Heart right ventricle (tissue), 16 donors: ENCODE measurements around the gene SYNJ2. TPM values are rescaled to one million over a fixed set of nuclear protein-coding genes. Genes with fewer than 3 reads are reported as not detected.
A peak's percentile ranks its signal among the peaks of the same experiment; 100 is the strongest.

Experiments
- ATAC-seq, 8 donors: fragments of 200-7000 bp; cut with Tn5 transposase; one replicate each; pipeline ENCODE4 v1.9.1; 2020; ENCODE audit warnings: mild to moderate bottlenecking in 8 of 8, moderate library complexity in 8 of 8, moderate number of reproducible peaks in 1 of 8
- DNase-seq, 2 donors: peaks; one replicate each; pipeline ENCODE4 v3.0.0-alpha.2; 2020
- H3K27ac ChIP-seq, 10 donors: fragments of 200-600 bp; sonication (generic) in 2 of 10; one replicate each; pipeline versions ENCODE4 v1.5.0 to v1.8.0; 2020 to 2022; ENCODE audit warnings: mild to moderate bottlenecking in 3 of 10
- H3K27me3 ChIP-seq, 7 donors: fragments of 200-600 bp; one replicate each; pipeline ENCODE4 v1.8.0; 2021 to 2022; ENCODE audit warnings: mild to moderate bottlenecking in 2 of 7
- H3K36me3 ChIP-seq, 9 donors: fragments of 200-600 bp; sonication (generic) in 1 of 9; one replicate each; pipeline versions ENCODE4 v1.5.0 to v1.8.0; 2020 to 2022; ENCODE audit warnings: mild to moderate bottlenecking in 2 of 9
- H3K4me1 ChIP-seq, 9 donors: fragments of 200-600 bp; sonication (generic) in 1 of 9; one replicate each; pipeline versions ENCODE4 v1.5.0 to v1.8.0; 2020 to 2022; ENCODE audit warnings: mild to moderate bottlenecking in 4 of 9
- H3K4me3 ChIP-seq, 10 donors: fragments of 200-600 bp; sonication (generic) in 2 of 10; one replicate each; pipeline versions ENCODE4 v1.5.0 to v1.8.0; 2020 to 2022; ENCODE audit warnings: mild to moderate bottlenecking in 7 of 10, moderate library complexity in 2 of 10
- H3K9me3 ChIP-seq, 11 donors: fragments of 200-600 bp in 10 of 11; sonication (generic) in 2 of 11; one replicate each; pipeline versions ENCODE4 v1.5.0 to v1.8.0; 2013 to 2022; ENCODE audit warnings: mild to moderate bottlenecking in 2 of 11, control low read depth in 1 of 11, moderate library complexity in 1 of 11
- WGBS, 2 donors: extraction: QIAGEN DNeasy Blood & Tissue Kit; methylation state at CpG; one replicate each; pipeline ENCODE4 v1.1.7; 2013; ENCODE audit warnings: inconsistent platforms in 1 of 2; 5-methylcytosine and 5-hydroxymethylcytosine counted together
- intact Hi-C, 10 donors: fragments of 100-400 bp; cut with DNase I; formaldehyde crosslinking; loops; one replicate each; pipeline versions ENCODE4 v1.11.1 to v1.14.2; 2022
- polyA plus RNA-seq, 2 donors: library from polyadenylated mRNA; stranded (reverse); fragments of 200-250 nt; gene quantifications; one replicate each; pipeline ENCODE4 v1.2.3, GENCODE V29; 2013
- total RNA-seq, 10 donors: library from RNA; stranded (reverse); fragmentation: NEBNext Ultra II Directional in 3 of 10; extraction: Animal tissue kit (Norgen Biotek cat#: 25700) in 3 of 10; gene quantifications; one replicate each; pipeline versions ENCODE4 v1.2.1 to v1.2.4, GENCODE V29; 2021 to 2023
- TF ChIP-seq, protein P1 (sequence below), 9 donors: fragments of 200-600 bp; sonication (generic) in 2 of 9; IDR thresholded peaks; one replicate each; pipeline versions ENCODE4 v1.5.0 to v1.8.0; 2021 to 2022; ENCODE audit warnings: antibody characterized with exemption in 9 of 9, mild to moderate bottlenecking in 5 of 9, moderate library complexity in 1 of 9
- donor health status: Arrhythmogenic right ventricular cardiomyopathy.
- donor health status: ischemic (EF 13 %, LVEDD 7.1; RV severe dilation, severe dysfunction).
- donor health status: healthy with polysubstance abuse.
- donor health status: DM: no; HTN: yes; CAD: no.
- donor health status: DM: no; HTN: no; CAD: no.
- donor health status: ischemic (EF 25% LVEDD 6.9; RV normal size, moderate dysfunction).
- donor health status: ischemic (EF 25% LVEDD 5.7; RV mildly dilated, moderate dysfunction).
- donor health status: healthy.
- donor health status: DM: yes; HTN: yes; CAD: no.
- donor health status: Ischemic cardiomyopathy.
- donor health status: ischemic (EF 35%, LVEDD 5.7; RV mildly dilated, moderate dysfunction).
- donor health status: nonischemic (EF 11% LVEDD 7.7; RV severe dilation, severe dysfunction).
- donor health status: DM: yes; HTN: yes; CAD: no.
- donor health status: PGD.
- donor health status: ischemic (EF 29% LVEDD 5.4; RV normal size, mild dysfunction).
- donor health status: nonischemic (EF 23%, LVEDD 6.1; RV moderate dilation, normal function).

Gene SYNJ2
- total and polyA plus RNA-seq, 12 donors, result 14.0 to 27.8 (median 19.0) TPM

DNA sequence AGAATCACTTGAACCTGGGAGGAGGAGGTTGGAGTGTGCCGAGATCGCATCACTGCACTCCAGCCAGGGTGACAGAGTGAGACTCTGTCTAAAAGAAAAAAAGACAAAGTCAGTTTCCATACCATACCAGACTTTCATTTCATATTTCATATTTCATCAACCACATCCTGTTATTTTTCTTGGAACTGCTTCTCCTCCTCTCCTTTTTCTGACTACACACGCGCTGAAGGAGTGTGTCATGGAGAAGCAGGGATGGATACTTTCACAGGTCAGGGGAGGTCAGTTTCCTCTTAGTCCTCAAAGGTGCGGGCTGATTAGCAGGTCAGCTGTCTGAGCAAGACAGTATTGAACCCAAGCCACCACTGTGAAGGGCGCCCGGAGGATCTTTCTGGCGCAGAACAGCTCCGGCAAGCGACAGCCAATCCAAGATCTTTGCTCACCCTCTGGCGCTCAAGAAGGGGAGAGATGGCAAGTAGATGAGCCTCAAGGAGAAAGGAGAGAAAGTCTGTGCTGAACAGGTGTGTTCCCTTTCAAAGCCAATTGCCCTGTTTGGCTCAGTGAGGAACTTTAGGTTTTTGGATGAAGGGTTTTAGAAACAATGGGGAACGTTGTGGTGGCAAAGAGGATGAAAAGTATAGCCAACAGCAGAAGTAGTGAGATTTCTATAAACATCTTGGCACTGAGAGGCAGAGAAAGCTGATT is 18.9 kb upstream of the SYNJ2 start:
- TF ChIP-seq, protein P1, sequence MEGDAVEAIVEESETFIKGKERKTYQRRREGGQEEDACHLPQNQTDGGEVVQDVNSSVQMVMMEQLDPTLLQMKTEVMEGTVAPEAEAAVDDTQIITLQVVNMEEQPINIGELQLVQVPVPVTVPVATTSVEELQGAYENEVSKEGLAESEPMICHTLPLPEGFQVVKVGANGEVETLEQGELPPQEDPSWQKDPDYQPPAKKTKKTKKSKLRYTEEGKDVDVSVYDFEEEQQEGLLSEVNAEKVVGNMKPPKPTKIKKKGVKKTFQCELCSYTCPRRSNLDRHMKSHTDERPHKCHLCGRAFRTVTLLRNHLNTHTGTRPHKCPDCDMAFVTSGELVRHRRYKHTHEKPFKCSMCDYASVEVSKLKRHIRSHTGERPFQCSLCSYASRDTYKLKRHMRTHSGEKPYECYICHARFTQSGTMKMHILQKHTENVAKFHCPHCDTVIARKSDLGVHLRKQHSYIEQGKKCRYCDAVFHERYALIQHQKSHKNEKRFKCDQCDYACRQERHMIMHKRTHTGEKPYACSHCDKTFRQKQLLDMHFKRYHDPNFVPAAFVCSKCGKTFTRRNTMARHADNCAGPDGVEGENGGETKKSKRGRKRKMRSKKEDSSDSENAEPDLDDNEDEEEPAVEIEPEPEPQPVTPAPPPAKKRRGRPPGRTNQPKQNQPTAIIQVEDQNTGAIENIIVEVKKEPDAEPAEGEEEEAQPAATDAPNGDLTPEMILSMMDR (IDR thresholded peaks at IDR 0.05), result no peak
- 78 to 83% methylated on average over 12 of the region's 12 CpGs for WGBS, 2 donors
- H3K9me3 ChIP-seq, result peaks cover 0 to 28% (median 22%) of the 10 kb centered on the region in 11 donors
- DNase-seq (no peak), ATAC-seq (peak in 2 of 8 donors; percentile 39 to 47)
- peak overlapping the region in 3 of 10 donors; percentile 20 to 36 (median 22) for H3K27ac ChIP-seq
- peaks cover 0 to 22% (median 4%) of the 10 kb centered on the region in 9 donors for H3K4me1 ChIP-seq
- no peak overlapping the region for H3K4me3 ChIP-seq
- intact Hi-C loops, result no loop called here
- no peaks in the 10 kb centered on the region for H3K27me3 ChIP-seq
- H3K36me3 ChIP-seq, result no peaks in the 10 kb centered on the region

DNA sequence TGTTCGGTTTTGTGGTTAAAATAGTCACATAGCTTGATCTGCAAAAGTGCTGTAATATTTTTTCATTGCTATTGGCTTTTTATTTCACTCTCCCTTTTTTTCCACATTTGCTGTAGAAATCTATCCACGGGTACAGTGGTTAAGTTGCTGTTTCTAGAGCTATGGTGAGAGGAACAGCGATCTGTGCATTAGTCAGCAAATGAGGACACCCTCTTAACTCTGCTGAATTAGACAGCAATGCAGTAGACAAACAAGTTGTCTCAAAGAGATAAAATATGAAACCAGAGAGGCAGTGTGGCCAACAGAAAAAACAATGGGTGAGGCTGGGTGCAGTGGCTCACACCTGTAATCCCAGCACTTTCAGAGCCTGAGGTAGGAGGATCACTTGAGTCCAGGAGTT is 17.6 kb upstream of the SYNJ2 start:
- WGBS, 2 donors, result 53 to 85% methylated on average over 3 of the region's 3 CpGs
- H3K27ac ChIP-seq, result no peak overlapping the region
- peaks cover 0 to 15% (median 8%) of the 10 kb centered on the region in 11 donors for H3K9me3 ChIP-seq

DNA sequence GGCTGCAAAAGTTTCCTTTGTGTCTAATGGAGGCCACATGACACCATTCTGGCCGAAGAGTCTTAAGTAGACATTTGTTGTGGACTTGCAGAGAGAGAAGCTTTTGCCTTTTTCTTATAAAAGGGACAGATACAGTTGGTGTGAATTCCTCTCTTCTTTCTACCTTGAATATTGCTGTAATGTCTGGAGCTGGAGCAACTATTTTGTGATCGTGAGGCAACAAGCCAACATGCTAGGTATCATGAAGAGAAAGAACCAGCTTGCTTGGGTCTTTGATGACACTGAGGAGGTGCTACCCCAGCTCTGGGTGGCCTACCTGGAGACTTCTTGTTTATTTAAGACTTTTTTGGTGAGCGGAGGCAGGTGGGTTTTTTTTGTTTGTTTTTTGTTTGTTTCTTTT is 16.3 kb upstream of the SYNJ2 start:
- ATAC-seq, result no peak
- no peak for DNase-seq
- peaks cover 0 to 2% (median 0%) of the 10 kb centered on the region in 11 donors for H3K9me3 ChIP-seq
- WGBS, 2 donors, result 96 to 100% methylated on average over 3 of the region's 3 CpGs
- no peak overlapping the region for H3K27ac ChIP-seq
- TF ChIP-seq, protein P1 (IDR thresholded peaks at IDR 0.05), result no peak
- H3K27me3 ChIP-seq, result no peaks in the 10 kb centered on the region
- H3K4me3 ChIP-seq, result no peak overlapping the region
- intact Hi-C loops, result no loop called here
- no peaks in the 10 kb centered on the region for H3K36me3 ChIP-seq
- peaks cover 0 to 22% (median 4%) of the 10 kb centered on the region in 9 donors for H3K4me1 ChIP-seq

More for the DNA sequence above, 17.6 kb upstream of the SYNJ2 start:
- Histone ChIP-seq H3K4me1 (peaks cover 0 to 22% (median 4%) of the 10 kb centered on the region in 9 donors), H3K4me3 (no peak overlapping the region), H3K27me3 (no peaks in the 10 kb centered on the region), H3K36me3 (no peaks in the 10 kb centered on the region)
- DNase-seq (no peak), ATAC-seq (no peak)
- intact Hi-C loops, result no loop called here
- TF ChIP-seq, protein P1 (IDR thresholded peaks at IDR 0.05), result no peak

DNA sequence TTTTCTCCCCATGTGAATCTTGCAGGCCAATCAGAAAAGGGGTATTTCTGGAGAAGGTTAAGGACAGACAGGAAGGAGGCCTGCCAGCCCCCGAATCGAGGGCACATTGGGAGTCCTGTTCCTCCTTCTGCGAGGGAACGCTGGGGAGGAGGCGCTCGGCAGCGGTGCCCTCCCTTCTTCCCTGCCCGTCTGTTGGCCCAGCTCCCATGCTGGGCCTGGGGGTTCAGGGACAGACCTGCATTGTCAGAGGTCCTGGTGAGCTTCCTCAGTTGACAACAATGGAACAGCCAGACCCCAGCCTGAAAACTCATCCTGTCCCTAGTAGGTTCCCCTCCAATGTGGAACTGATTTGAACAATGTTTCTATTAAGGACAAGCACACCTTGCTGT is 15.1 kb upstream of the SYNJ2 start:
- H3K9me3 ChIP-seq, result no peaks in the 10 kb centered on the region
- H3K4me1 ChIP-seq, result peaks cover 0 to 22% (median 4%) of the 10 kb centered on the region in 9 donors
- intact Hi-C loops, result no loop called here
- WGBS, 2 donors, result 85 to 91% methylated on average over 8 of the region's 8 CpGs
- no peak for DNase-seq
- H3K36me3 ChIP-seq, result no peaks in the 10 kb centered on the region
- TF ChIP-seq, protein P1 (IDR thresholded peaks at IDR 0.05), result no peak
- H3K27me3 ChIP-seq, result no peaks in the 10 kb centered on the region
- H3K4me3 ChIP-seq, result no peak overlapping the region
- no peak for ATAC-seq
- H3K27ac ChIP-seq, result no peak overlapping the region
